ENCODE data around the gene PRKCH. TPM values are rescaled to one million over a fixed set of nuclear protein-coding genes. Genes with fewer than 3 reads are reported as not detected.

The PRKCH gene
- total and polyA plus RNA-seq, 2 donors (not counting 3 experiments of a cell fraction or from before 2014, with no cell fraction given): 97.7 to 103 TPM

DNA sequence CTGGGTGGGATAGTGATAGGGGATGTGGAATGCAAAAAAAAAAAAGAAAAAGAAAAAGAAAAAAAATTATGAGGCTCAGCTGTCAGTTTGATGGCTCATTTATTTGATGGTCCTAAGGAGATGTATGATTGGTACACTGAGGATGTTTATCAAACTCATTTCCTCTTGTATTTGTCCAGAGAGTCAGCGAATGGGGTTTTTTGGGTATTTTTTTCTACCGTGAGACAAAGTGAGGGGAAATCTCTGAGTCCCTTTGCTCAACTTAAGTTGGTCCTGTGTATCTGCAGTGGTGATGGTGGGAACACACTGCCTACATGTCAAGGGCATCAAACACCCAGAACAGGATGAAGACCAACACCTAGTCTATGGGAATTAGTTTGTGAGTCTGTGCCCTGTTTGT, 197.0 kb downstream of the PRKCH start:
- no peaks in the 10 kb centered on the region for H3K9me3 ChIP-seq (replicated peaks; ENCODE audit: control insufficient read depth, insufficient read depth, low read length)
- FAIRE-seq (no peak), DNase-seq (ENCODE audit: low read depth, low spot score) (no peak)
- no peak overlapping the region for H3K4me2 ChIP-seq (ENCODE audit: insufficient read depth, low read length)
- dilution Hi-C loops (cut with MboI; ENCODE audit: extremely low pct_ligation_motif_present, low sequenced_read_pairs): no loop called here
- peaks cover 35% of the 10 kb centered on the region for H3K4me1 ChIP-seq (ENCODE audit: control insufficient read depth, extremely low read depth, insufficient read depth, low read length)
- peaks cover 0 to 2% of the 10 kb centered on the region in 2 experiments for H3K36me3 ChIP-seq (ENCODE audit: control insufficient read depth in 2 of 2, extremely low read depth in 1 of 2, insufficient read depth in 2 of 2, low read length in 2 of 2)
- BruUV-seq (replicated peaks): no TSS peak
- H3K9ac ChIP-seq (replicated peaks; ENCODE audit: extremely low read depth, insufficient read depth, low read length): no peak overlapping the region
- H3K9me1 ChIP-seq (replicated peaks; ENCODE audit: control insufficient read depth, extremely low read depth, insufficient read depth, low read length): no peaks in the 10 kb centered on the region
- intact Hi-C loops (cut with micrococcal nuclease): no loop called here
- H3K27me3 ChIP-seq (ENCODE audit: control insufficient read depth in 2 of 2, insufficient read depth in 2 of 2, low read length in 2 of 2): no peaks in the 10 kb centered on the region
- H2AFZ ChIP-seq (ENCODE audit: low read depth, low read length): no peak overlapping the region
- POLR2A ChIA-PET: interaction anchor here (0.7 kb wide), 1 partner anchor 15 kb away, joined by 5 read pairs; no protein-coding TSS in a partner anchor
- H3K27ac ChIP-seq (ENCODE audit: insufficient read depth, low read depth, low read length): no peak overlapping the region
- CTCF ChIA-PET: interaction anchor here (1.2 to 1.9 kb wide), 5 partner anchors 9 to 25 kb away, joined by 3 to 5 read pairs (median 3); no protein-coding TSS in a partner anchor
- TF ChIP-seq GATA2 (IDR thresholded peaks at IDR 0.05; ENCODE audit: insufficient read depth, insufficient read length, low read depth, low read length) (no peak), FOS (IDR thresholded peaks at IDR 0.05; ENCODE audit: borderline replicate concordance, insufficient read depth, low read length) (no peak), JUN (IDR thresholded peaks at IDR 0.05; ENCODE audit: borderline replicate concordance, insufficient read depth, insufficient read length, low read depth) (no peak), MYC (IDR thresholded peaks at IDR 0.05; ENCODE audit: low read depth, low read length) (no peak), EZH2 (IDR thresholded peaks at IDR 0.05; ENCODE audit: borderline replicate concordance, low read depth, low read length, severe bottlenecking) (no peak), POLR2A (IDR thresholded peaks at IDR 0.05; ENCODE audit: low read depth, low read length) (no peak)
- TF ChIP-seq, protein P1, sequence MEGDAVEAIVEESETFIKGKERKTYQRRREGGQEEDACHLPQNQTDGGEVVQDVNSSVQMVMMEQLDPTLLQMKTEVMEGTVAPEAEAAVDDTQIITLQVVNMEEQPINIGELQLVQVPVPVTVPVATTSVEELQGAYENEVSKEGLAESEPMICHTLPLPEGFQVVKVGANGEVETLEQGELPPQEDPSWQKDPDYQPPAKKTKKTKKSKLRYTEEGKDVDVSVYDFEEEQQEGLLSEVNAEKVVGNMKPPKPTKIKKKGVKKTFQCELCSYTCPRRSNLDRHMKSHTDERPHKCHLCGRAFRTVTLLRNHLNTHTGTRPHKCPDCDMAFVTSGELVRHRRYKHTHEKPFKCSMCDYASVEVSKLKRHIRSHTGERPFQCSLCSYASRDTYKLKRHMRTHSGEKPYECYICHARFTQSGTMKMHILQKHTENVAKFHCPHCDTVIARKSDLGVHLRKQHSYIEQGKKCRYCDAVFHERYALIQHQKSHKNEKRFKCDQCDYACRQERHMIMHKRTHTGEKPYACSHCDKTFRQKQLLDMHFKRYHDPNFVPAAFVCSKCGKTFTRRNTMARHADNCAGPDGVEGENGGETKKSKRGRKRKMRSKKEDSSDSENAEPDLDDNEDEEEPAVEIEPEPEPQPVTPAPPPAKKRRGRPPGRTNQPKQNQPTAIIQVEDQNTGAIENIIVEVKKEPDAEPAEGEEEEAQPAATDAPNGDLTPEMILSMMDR (IDR thresholded peaks at IDR 0.05; ENCODE audit: extremely low read depth in 1 of 2, insufficient read depth in 1 of 2, low read depth in 1 of 2, low read length in 2 of 2): no peak
- TF ChIP-seq, protein P2, sequence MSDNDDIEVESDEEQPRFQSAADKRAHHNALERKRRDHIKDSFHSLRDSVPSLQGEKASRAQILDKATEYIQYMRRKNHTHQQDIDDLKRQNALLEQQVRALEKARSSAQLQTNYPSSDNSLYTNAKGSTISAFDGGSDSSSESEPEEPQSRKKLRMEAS (IDR thresholded peaks at IDR 0.05; ENCODE audit: insufficient read depth, insufficient read length): no peak
- no peak overlapping the region for H3K4me3 ChIP-seq (replicated peaks in 1 of 3; ENCODE audit: insufficient read depth in 1 of 3, low read depth in 1 of 3, low read length in 3 of 3)
- no peaks in the 10 kb centered on the region for H4K20me1 ChIP-seq (replicated peaks; ENCODE audit: control insufficient read depth, extremely low read depth, insufficient read depth, low read length)
- H3K79me2 ChIP-seq (ENCODE audit: control insufficient read depth, insufficient read depth, low read length): peaks cover 2% of the 10 kb centered on the region
